ENCODE measurements around the gene PLSCR4.
"Not testable (repeated sequence)": the region's sequence is repeated elsewhere in the genome, so short reads cannot be mapped to it uniquely, and the experiment has no call there.

PLSCR4 gene, protein sequence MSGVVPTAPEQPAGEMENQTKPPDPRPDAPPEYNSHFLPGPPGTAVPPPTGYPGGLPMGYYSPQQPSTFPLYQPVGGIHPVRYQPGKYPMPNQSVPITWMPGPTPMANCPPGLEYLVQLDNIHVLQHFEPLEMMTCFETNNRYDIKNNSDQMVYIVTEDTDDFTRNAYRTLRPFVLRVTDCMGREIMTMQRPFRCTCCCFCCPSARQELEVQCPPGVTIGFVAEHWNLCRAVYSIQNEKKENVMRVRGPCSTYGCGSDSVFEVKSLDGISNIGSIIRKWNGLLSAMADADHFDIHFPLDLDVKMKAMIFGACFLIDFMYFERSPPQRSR

DNA sequence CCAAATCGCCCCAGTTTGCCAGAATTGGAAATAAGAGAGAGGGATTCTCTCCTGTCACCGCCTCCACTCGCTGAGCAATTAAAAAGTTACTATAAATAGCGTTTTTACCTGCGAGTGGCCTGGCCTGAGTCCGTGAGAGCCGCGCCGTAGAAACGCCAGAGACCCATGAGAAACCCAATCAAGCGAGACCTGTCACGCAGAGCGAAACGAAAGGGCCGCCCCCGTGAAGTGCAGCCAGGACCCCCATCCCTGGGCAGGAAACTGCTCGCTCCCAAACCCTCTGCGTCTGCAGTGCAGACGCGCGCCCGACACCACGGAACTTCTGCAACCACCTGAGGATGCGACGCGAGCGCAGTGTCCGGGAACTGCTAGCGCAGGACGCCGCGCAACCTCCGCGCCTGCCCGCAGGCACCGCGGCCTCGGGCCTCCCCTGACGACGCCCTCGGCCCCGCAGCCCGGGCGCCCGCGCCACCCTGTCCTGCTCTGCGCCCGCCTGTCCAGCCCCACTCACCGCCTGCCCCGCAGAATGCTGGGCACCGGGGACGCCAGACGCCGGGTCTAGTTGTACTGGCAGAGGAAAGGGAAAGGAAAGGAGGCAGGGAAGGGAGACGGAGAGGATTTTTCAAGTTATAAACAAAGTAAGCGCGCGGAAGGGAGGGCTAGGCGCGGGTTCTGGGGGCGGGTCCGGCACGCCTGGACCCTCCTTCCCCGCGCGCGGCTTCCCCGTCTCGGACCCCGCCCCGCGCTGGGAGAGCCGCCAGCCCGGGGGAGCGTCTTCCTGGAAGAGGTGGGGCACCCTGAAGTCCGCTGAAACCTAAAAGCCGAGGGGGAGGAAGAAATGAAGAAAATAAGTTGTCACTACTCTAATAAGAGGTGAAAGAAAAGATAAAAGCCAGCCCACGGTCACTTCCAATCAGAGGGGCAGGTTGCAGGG, at the start of gene PLSCR4:
PLSCR4 (minus strand) TSS at position 657 of the 934 bp plus-strand sequence. CDS start 29,034 bp downstream, outside the sequence.
- no peak for DNase-seq (ENCODE audit: low read depth in 2 of 2)

DNA sequence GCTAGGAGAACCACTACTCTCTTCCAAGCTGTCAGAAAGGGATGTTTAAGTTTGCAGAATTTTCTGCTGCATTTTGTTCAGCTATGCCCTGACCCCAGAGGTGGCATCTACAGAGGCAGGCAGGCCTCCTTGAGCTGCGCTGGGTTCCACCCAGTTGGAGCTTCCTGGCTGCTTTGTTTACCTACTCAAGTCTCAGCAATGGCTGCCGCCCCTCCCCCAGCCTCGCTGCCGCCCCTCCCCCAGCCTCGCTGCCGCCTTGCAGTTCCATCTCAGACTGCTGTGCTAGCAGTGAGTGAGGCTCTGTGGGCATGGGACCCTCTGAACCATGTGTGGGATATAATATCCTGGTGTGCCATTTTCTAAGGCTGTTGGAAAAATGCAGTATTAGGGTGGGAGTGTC, 42.5 kb upstream of the PLSCR4 start:
- DNase-seq (ENCODE audit: low read depth in 2 of 2): not testable (repeated sequence)

DNA sequence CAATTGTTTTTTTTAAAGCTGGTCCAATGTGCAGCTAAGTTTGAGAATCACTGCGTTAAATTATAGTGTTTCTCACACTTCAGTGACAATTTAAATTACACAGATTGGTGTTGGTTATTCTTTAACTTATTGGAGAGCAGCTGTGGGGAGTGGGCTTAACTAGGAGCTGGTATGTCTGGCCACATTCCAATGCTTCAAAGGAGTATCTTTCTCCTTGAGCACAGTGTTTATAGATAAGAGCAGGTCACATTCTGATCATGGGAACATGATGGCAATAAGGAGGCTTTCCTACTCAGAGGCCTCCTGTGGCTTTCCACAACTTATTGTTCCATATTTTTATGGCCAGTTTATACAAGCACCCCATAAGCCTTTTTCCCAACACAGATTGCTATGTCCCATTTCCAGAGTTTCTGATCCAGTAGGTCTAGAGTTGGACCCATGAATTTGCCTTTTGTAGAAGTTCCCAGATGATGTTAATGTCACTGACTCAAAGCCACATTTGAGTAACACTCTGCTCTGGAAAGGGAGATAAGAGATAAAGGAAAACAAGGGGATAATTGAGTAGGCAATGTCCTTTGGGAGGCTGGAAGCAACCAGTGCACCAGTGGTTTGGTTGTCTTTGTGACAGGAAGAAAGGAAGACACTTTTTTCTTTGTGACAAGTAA, 33.0 kb upstream of the PLSCR4 start:
- DNase-seq (ENCODE audit: low read depth in 2 of 2): no peak

DNA sequence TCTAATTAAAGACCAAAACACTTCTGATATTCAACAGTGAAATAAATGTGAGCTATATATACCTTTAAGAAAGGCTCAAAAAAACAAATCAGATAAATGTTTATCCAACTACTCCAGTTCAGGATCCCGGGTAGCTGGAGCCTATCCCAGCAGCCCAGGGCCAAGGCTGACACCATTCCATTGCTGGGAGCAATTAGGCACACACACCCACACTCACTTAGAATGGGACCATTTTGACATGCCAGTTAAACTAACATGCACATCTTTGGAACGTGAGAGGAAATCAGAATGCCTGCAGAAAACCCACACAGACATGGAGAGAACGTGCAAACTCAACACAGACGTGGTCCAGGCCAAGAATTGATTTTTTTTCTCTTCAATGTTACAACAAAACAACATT, 30.0 kb upstream of the PLSCR4 start:
- no peak for DNase-seq (ENCODE audit: low read depth in 2 of 2)

DNA sequence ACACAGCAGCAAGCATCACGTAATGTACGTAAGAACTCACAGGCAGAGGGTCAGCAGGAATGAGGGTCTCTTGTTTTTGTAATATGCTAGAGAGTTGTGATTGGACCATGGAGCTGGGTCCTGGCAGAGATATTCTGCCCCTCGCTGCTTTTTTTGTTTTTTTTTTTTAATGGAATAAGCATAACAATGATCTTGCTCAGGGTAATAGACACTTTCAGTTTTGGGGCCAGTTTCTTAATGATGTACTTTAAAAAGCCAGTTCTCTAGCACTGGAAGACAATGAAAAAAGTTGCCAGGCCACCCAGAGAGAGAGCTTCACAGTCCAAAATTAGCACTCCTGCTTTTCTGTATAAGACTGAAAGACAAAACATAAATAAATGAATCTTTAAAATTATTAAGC, 29.0 kb upstream of the PLSCR4 start:
- no peak for DNase-seq (ENCODE audit: low read depth in 2 of 2)

DNA sequence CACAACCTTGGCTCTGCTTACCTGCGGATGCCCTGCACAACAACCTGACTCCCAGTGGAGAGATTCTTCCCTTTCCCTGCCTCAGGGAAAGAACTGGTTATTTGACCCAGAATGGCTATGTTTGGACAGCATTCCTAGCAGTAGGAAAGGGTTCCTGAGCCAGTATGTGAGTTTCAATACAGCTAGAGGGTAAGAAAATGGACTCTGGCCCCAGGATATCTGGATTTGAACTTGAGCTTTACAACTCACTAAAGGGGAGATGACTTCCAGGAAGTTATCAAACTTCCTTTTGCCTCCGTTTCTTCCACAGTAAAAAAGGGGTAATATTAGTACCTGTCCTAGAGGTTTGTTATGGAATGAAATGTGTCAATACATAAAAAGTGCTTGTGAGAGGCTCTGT, 28.1 kb upstream of the PLSCR4 start:
- DNase-seq (ENCODE audit: low read depth in 2 of 2): no peak

DNA sequence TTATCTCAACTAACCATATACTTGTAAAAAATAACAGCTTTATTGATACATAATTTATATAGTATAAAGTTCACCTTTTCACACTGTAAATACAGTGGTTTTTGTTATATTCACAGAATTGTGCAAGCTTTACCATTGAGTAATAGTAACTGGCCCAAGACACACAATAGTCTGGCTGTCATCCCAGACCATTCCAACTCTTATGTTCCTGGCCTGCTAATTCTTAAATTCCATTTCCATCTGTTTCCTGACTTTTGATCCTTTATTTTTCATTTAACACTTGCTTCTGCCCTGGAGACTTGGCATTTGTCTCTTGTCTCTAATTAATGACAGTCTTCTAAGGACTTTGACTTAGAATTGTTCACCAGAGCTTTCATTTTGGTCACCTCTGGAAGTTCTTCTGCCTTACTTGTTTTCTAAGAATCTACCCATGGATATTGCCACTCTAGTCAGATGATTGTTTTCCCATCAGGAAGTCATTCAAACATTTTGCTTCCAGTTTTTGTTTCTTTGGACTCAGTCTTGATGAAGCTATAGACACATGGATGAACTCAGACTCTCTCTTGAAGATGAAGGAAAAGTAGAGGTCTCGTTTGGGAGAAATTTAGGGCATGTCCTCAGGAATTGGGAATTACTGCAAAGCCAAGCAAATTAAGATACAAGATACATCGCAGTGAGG, 27.2 kb upstream of the PLSCR4 start:
- DNase-seq (ENCODE audit: low read depth in 2 of 2): no peak

DNA sequence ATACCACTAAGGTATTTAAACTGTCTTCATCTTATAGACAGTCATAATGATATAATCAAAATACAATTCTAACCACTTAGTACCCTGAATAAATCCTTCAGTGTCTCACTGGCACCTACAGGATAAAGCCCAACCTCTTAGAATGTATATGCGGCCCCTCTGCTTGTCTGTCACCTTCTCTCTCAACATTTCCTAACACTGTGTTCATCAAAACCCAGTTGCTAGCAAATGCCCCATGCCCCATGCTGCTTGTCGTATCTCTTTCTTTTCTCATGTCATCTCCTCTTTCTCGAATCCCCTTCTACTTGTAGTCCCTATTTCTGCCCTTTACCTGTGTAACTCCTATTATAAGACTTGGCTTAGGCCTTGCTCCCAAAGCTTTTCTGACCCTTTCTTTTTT, 24.6 kb upstream of the PLSCR4 start:
- no peak for DNase-seq (ENCODE audit: low read depth in 2 of 2)

DNA sequence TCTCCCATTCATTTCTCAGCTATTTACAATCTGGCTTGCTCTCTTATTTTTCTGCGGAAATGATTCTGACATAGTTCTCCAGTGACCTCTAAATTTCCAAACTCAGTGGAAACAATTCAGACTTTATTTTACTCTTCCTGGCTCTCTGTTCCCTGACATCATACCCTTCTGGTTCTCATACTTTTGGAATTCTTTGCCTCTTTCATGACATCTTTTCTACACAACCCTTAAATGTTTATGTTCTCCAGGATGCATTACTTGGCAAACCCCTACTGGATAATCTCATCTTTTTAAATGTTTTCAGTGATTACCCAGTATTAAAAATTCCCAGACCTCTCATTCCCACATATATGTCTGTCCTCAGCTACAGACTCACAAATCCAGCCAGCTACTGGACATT, 23.9 kb upstream of the PLSCR4 start:
- DNase-seq (ENCODE audit: low read depth in 2 of 2): no peak

DNA sequence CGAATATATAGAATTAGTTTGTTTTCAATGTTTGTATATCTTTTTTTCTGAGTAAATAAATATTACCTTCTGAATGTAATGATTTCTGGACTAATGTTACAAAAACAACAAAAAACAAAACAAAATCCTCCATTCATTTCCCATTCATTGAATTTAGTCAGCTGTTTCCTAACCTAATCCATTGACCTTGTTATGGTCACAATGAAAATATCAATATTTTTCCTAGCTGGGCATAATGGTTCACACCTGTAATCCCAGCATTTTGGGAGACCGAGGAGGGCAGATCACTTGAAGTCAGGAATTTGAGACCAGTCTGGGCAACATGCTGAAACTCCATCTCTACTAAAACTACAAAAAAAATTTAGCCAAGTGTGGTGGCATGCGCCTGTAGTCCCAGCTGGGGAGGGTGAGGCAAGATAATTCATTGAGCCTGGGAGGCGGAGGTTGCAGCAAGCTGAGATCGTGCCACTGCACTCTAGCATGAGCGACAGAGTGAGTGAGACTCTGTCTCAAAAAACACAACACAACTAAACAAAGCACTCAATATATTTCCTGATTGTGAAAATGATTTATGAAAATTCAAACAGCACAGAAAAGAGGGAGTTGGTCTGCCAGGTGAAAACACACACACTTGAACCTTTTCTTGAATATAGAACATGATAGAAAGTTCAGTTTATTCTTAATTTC, 23.0 kb upstream of the PLSCR4 start:
- no peak for DNase-seq (ENCODE audit: low read depth in 2 of 2)

DNA sequence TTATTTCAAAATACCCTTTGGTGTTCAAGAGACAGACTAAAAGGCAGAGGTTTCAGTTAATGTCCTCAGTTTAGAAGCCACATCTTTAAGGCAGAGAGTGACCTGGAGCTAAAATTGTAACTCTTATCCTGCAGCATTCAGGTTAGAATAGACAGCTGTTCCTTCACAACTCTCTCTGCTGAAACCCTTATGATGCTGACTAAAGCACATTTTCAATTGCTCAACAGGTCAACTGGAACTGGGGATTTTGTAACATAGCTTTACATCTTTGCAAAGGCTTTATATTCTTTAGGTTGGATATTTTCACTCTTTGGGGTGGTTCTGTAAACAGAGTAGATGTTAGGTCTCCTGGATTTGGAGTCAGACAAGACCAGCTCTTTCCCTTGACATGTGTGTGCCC, 20.3 kb upstream of the PLSCR4 start:
- no peak for DNase-seq (ENCODE audit: low read depth in 2 of 2)

DNA sequence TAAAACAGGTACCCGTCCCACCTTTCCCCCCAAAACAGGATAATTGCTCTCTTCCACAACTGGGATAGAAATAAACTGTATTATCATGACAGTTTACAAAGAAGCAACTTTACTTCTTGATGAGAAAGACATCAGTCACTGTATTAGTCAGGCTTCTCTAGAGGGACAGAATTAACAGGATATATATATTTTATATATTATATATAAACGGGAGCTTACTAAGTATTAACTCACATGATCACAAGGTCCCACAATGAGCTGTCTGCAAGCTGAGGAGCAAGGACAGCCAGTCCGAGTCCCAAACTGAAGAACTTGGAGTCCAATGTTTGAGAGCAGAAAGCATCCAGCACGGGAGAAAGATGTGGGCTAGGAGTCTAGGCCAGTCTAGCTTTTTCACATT, 18.4 kb upstream of the PLSCR4 start:
- no peak for DNase-seq (ENCODE audit: low read depth in 2 of 2)

DNA sequence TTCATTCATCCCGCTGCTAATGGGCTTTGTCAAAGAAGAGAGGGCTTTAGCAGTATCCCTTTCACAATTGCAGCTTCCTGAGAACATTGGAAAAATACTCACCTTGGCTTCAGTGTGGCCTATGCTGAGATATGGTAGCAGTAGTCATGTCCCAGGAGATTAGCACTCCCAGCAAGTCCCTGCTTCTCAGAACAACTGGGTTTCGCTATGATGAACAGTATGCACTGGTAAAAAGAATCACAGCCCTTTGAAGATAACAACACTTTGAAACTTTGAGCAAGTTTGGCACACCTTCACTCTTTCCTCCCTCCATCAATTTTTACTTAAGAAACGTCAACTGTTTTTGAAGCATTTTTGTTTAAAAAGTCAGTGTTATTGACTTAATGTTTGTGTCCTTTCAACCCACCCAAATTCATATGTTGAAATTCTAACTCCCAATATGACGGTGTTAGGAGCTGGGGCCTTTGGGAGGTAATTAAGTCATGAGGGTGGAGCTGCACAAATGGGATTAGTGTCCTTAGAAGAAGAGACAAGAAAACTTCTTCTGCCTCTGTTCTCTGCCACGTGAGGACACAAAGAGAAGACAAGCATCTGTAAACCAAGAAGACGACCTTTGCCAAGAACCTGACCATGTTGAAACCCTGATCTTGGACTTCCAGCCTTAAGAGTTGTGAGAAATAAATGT, 17.8 kb upstream of the PLSCR4 start:
- no peak for DNase-seq (ENCODE audit: low read depth in 2 of 2)

DNA sequence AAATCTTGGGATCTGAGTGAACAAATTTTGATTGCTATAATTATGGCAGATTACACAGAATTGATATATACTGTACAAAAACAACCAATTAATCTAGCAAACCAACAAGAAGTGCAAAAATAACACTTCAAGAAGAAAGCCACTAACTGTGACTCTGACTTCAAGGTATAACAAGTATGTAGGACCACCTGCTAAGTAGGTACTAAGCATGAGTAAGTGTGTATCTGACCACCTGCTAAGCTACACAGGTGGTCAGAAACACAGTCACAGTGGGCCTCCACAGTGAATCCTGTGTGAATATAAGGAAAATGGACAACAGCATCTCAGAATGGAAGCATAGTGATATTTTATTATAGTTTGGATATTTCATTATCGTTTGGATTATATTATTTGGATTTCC, 14.8 kb upstream of the PLSCR4 start:
- DNase-seq (ENCODE audit: low read depth in 2 of 2): no peak

DNA sequence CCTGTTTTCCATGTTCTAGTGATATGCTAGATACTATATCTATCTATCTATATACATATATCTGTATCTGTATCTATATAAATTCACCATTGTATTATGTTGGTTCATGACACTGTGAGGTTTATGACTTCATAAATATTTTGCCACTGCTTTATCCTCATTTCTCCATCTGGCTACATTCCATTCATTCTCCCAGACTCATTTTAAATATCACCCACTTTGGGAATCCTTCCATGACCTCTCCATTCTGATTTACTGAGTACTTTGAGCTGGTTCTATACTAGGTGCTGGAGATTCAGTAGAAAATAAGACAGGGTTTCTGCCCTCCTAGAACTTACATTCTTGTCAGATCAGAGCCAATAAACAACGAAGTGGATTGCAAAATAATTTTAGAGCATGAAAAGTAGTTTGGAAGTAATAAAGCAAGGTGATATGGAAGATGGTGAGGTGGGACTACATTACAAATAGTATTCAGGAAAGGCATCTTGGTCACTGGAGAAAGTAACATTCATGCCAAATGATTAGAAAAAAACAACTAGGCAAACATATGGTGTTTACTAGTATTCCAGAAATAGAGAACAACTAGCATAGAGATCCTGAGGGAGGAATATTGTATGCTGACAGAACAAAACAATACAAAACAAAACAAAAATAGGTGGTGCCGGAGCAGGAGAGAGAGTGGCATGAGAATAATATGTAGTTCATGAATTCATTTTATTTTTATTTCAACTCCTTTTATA, 11.6 kb upstream of the PLSCR4 start:
- DNase-seq (ENCODE audit: low read depth in 2 of 2): no peak

DNA sequence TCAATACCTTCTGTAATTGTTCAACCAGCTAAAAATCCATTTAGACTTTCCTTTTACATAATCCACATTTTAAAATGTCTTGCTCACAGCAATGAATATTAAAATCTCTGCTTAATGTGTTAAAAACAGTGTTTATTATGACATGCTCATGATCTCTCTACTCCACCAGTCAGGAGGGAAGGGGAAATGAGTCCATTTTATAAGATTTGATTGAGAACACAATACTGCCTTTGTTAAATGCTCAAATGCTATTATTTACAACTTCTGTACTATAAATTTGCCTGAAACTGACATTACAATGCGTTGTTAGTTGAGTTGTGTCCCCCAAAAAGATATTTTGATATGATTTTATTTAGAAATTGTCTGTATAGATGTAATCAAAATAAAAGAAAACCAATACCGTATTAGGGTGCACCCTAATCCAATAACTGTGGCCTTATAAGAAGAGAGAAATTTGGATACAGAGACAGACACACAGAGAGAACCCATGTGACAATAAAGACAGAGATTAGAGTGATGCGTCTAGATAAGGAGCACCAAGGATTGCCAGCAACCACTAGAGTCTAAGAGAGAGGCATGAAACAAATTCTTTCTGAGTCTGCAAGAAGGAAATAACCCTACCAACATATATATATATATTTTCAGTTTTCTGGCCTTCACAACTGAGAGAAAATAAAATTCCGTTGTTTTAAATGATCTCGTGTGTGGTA, 9.1 kb upstream of the PLSCR4 start:
- DNase-seq (ENCODE audit: low read depth in 2 of 2): no peak

DNA sequence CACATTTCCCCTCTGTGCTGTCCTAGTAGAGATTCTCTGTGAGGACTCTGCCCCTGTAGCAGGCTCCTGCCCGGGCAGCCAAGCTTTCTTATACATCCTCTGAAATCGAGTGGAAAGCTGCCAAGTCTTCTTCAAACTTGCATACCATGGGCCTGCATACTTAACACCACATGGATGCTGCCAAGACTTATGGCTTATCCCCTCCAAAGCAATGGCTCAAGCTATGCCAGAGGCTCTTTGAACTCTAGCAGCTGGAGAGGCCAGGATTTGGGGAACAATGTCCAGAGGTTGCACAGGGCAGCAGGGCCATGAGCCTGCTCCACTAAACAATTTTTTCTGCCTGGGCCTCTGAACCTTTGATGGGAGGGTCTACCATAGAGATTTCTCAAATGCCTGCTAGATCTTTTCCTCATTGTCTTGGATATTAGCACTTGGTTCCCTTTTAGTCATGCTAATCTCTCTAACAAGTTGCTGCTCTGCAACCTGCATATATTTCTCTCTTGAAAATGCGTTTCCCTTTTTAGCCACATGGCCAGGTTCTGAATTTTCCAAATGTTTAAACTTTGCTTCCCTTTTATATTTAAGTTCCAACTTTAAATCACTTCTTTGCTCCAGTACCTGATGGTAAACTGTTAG, 6.1 kb upstream of the PLSCR4 start:
- no peak for DNase-seq (ENCODE audit: low read depth in 2 of 2)

DNA sequence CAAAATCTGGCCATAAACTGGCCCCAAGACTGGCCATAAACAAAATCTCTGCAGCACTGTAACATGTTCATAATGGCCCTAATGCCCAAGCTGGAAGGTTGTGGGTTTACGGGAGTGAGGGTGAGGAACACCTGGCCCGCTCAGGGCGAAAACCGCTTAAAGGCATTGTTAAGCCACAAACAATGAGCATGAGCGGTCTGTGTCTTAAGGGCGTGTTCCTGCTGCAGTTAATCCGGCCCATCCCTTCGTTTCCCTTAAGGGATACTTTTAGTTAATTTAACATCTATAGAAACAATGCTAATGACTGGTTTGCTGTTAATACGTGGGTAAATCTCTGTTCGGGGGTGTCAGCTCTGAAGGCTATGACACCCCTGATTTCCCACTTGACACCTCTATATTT, 1.5 kb upstream of the PLSCR4 start:
- DNase-seq (ENCODE audit: low read depth in 2 of 2): not testable (repeated sequence)

DNA sequence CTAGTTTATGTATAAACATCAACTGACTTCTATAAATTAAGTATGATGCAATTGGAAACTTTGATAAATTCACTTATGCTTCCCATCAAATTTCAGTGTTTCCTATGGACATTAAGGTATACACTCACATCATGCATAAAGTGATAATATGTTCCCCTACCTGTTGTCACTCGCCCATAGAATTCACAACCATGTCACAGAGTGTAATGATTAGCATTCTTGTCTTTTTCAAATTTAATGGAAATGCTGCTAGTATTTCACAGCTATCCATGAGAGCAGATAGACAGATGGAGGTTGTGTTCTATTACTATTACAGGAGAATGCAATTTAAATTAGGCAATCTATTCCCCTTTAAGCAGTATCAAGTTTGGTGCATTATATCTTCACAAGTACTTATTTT, 984 bp downstream of the PLSCR4 start:
- no peak for DNase-seq (ENCODE audit: low read depth in 2 of 2)
